ENCODE results near the gene PAIP2B.

DNA sequence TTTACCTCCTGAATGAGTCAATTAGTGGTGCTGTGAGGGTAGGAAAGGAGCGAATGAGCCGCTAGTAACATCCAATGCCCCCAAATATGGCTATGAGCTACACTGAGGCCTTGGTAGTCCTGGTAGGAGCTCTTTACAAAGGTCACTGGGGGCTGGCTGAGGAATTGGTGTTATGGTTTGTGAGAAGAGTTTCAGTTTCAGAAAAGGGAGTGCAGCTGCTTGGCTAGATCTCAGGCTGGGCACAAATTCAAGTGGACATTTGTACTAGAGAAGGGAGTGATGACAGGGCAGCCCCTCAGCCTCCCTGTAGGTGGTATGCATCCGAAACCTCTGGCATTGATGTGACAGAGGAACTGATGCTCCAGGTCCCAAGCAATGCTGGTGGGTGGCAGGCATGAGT is 13.9 kb upstream of the PAIP2B start:
- TF ChIP-seq EZH2 (optimal IDR thresholded peaks at IDR 0.05; ENCODE audit: low read depth, low read length) (no peak), EZH2phosphoT487 (IDR thresholded peaks at IDR 0.05; ENCODE audit: low read length) (no peak)
- TF ChIP-seq, protein P1, sequence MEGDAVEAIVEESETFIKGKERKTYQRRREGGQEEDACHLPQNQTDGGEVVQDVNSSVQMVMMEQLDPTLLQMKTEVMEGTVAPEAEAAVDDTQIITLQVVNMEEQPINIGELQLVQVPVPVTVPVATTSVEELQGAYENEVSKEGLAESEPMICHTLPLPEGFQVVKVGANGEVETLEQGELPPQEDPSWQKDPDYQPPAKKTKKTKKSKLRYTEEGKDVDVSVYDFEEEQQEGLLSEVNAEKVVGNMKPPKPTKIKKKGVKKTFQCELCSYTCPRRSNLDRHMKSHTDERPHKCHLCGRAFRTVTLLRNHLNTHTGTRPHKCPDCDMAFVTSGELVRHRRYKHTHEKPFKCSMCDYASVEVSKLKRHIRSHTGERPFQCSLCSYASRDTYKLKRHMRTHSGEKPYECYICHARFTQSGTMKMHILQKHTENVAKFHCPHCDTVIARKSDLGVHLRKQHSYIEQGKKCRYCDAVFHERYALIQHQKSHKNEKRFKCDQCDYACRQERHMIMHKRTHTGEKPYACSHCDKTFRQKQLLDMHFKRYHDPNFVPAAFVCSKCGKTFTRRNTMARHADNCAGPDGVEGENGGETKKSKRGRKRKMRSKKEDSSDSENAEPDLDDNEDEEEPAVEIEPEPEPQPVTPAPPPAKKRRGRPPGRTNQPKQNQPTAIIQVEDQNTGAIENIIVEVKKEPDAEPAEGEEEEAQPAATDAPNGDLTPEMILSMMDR (IDR thresholded peaks at IDR 0.05; ENCODE audit: low read length), result no peak
